Stimulated activated CD4-positive, alpha-beta T cell treated with anti-CD3 and anti-CD28 coated beads, Interleukin-1b, Interleukin-23, amount 100 ng/mL, for 24 hours (primary cell): ENCODE measurements around the gene FHIT.

ENCODE experiments used
- DNase-seq, 4 experiments: peaks; one replicate each; pipeline ENCODE4 v3.0.0-alpha.2; 2020; ENCODE audit warnings: low read depth in 4 of 4, low spot score in 1 of 4

FHIT gene

DNA sequence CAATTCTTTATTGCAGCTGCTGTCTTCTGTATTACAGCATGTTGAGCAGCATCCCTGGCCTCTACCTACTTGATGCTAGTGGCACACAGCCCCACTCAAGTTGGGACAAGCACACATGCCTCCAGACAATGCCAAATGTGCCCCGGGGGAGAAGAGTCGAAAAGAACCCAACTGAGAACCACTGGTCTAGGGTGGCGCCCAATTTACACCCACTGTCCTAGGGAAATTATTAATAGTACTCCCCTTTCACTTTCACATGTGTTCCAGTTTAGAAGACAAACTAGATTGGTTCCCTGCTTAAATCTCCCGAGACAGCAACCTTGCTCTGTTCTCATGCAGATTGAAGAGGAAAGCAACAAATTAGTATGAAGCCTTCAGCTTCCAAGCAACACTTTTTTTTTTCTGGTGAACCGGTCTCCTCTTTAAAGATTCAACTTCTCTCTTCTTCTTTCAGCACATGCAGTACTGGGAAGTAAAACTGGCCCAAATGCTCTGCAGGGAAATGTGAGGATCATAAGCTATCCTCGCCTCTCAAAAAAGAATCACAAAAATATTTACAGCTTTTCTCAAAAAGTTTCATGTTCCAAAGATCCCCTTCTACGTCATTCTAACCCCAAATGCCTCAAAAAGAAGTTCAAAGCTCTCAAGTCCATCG is 1377.5 kb downstream of the FHIT start:
- no peak for DNase-seq

DNA sequence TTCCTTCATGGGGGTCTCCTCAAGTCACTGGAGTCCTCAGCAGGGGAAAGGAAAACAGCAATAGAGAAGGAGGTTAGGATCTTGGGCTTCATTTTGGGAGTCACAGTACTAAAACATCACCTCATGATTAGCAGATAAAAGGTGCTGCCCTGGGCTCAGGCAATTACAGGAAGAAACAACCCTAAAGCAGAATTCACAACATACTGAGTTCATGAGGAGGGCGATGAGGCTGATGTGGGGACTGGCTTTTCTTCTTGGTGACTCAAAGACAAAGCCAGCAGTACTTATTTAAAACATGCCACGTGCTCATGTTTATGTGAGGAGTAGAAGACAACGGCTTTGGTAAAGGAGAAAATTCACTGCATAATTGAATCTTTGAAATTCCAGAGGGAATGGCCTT is 1379.1 kb downstream of the FHIT start:
- DNase-seq, result no peak

DNA sequence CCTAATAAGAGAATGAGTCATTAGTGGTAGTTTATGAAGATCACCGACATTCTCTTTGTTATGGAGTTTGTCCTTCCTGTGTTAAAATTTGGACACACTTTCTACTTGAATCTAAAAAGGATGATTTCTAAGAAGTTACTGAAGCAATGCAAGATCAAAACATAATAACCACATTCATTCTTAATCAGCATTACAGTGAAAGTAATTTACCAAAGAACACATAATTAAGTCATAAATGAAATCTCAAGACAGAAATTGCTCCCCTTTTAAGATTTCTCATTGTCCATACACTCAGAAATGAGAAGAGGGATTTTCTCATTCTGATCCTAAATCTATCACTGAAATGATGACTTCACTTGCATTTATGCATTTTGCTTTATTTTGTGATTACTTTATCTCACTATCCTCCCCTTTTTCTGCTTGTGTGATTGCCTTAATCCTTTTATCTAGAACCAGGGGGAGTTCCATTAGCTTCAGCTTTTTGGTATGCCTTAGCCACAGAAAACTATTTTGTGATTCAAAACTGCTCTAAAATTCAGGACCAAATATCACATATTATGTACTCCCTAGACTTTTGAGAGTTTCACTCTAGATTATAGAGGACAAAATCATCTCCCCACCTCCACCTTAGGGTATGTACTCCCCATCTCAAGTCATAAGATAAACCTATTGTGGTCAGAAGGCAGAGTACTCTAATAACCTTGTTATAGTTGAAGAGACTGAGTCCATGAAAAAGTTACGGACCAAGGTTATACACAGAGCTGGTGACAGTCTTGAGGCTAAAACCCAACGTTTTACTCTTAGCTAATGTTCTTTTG is 1383.9 kb downstream of the FHIT start:
- DNase-seq, result no peak

DNA sequence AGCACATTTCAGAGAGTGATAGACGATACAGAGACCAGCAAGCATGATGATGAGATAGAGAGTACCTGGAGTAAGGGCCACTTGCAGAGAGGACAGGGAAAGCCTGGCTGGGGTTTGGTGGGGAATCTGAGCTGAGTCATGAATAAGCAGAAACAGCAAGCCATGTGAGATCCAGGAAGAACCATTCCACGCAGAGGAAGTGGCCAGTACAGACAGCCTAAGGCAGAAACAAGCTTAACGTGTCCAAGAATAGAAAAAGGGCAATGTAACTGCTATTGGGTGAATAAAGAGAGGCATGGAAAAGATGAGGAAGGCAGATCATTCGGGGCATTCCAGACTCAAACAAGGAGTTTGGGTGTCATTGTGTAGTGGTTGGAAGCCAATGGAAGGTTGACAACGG is 1385.2 kb downstream of the FHIT start:
- DNase-seq, result no peak

DNA sequence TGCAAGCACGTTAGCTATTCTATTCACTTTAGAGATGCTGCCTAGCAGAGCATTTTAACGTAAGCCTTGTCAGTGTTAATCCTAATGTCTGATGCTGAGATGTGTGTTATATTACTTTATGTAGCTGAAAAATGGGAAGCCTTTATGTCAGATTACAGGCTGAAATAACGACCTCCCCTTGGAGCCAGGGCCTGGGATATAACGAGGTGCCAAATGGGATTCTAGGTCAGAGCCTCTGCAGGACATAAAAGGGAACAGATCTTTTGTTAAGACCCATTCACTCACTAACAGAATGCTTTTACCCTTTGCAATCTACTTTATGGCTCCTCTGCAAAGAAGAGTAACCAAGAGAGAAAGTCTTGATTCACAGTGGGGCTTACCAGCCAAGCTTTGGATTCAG is 1385.9 kb downstream of the FHIT start:
- DNase-seq, result no peak

DNA sequence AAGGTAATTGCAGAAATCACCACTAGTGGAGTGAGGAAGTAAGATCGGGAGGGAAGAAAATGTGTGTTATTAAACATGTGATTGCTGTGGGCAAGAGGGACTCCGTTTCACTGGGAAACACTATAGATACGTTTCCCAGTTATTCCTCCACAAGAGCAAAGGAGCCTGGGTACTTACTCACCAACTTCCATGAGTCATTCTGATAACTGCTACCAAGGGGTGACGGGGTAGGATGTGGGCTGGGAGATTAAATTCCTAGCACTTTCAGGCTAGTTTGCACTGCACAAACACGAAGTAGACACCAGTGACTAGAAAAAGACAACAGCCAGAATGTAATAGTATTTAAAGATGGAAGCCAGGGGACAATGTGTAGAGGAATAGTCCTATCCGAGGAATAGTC is 1388.6 kb downstream of the FHIT start:
- no peak for DNase-seq

DNA sequence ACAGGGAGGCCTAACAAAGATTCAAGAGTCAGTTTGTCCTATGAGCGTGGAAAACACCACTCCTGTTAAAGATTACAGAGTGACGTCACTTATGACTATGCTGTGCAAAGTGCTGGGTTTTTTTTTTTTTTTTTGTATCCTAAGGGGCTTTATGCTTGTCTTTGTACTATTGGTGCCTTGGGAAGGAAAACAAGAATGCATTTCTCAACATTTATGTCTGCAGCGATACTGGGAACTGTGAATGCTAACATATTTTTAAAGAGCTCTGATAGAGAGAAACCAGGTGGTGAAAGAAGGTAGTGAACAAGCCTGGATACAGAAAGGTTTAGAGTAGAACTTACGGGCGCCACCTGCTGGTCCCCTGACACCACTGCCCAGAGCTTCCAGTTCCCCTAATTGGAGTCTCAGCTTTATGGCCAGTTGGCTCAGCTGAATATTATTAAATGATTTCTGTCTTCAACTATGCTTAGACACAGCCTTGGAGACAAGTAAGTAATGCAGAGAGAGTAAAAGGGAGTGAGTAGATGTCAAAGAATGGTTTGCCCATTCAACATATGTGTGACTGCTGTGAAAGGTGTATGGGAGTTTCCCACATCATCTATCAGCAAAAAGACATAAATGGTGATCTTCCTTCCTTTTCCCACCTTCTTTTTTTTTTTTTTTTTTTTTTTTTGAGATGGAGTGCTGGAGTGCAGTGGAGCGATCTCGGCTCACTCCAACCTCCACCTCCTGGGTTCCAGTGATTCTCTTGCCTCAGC is 1393.5 kb downstream of the FHIT start:
- peak; percentile 60 to 76 (median 66) for DNase-seq

DNA sequence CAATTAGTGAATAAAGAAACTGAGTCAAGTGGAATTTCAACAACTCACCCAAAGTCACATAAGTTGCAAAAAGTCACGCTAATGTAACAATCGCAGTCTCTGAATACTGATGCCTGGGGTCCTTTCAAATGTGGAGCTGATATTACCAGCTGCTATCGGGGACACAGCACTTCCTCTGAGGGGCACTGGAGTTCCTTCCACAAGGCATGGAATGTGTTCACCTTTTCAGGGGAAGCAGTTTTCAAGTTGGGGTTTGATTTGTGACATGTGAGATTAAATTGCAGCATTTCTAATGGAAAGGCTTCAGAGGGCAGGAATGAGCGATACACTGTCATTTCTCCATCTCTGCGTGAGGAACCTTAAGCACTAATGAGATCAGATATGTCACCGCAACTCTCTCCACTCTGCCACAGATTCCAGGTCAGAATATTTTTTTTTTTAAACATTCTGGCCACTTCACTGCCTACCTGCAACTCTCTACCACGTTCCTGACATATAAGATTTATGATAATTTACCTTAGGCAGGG is 1394.3 kb downstream of the FHIT start:
- DNase-seq, result no peak

DNA sequence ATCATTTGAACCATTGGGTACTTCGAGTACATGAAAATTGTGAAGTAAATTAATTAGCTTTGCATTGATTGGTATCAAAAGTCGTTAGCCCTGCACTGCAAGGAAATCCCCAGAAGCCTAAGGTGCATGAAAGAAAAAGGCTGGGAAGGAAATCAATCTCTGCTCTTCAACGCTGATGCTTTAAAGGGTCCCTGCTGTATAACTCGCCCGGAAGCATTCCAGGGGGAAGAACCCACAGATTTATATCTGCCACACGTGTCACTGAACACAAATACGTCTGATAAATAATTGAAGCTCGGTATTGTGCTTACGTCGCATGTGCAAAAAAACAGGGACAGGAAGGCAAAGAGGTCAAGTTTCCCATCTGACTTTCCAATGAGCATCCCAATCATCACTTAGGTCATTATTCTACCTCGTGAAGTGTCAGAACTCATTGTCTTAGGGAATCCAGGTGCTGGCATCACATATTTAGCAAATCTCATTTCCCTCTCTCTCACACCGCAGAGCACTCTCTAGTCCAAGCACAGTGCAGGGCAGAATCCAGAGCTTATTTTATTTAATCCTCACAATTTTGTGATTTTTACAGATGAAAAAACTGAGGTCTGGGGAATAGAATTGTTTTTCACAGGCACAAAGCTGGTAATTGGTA is 1397.1 kb downstream of the FHIT start:
- DNase-seq, result no peak

DNA sequence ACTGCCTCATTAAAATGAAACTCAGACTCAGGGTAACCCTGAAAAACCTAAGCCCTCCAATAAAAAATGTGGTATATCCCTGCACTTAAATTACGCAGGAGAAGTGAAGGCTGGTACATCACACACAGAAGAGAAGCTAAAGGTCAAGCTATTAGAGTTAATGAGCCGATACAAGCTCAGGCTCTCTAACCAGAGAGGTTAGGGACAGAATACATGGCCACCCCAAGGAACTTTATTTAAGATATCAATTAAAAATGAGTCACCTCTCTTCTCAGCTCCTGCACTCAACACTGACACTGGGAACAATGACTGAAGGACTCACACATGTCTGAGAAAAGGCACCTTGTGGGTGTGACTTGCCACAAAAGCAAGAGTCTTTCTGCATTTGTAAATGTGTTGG is 1400.8 kb downstream of the FHIT start:
- DNase-seq, result no peak

DNA sequence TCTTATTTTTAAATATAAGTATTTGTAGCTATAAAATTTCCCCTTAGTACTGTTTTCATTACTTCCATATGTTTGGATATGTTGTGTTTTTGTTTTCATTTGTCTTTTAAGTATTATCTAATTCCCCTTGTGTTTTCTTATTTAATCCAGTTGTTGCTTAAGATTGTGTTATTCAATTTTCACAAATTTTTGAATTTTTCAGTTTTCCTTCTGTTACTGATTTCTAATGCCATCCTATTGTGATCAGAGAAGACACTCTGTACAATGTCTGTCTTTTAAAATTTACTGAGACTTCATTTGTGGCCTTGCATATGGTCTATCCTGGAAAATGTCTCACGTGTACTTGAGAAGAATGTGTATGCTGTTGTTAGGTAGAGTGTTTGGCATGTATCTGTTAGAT is 1405.9 kb downstream of the FHIT start:
- DNase-seq, result no peak

DNA sequence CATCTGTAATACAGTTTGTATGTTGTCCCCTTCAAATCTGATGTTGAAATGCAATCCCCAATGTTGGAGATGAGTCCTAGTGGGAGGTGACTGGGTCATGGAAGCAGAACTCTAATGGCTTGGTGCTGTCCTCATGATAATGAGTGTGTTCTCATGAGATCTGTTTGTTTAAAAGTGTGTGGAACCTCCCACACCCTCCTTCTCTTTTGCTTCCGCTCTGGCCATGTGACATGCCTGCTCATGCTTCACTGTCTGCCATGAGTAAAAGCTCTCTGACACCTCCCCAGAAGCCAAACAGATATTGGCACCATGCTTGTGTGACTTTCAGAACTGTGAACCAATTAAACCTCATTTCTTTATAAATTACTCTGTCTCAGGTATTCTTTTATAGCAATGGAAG is 1407.4 kb downstream of the FHIT start:
- DNase-seq, result no peak

DNA sequence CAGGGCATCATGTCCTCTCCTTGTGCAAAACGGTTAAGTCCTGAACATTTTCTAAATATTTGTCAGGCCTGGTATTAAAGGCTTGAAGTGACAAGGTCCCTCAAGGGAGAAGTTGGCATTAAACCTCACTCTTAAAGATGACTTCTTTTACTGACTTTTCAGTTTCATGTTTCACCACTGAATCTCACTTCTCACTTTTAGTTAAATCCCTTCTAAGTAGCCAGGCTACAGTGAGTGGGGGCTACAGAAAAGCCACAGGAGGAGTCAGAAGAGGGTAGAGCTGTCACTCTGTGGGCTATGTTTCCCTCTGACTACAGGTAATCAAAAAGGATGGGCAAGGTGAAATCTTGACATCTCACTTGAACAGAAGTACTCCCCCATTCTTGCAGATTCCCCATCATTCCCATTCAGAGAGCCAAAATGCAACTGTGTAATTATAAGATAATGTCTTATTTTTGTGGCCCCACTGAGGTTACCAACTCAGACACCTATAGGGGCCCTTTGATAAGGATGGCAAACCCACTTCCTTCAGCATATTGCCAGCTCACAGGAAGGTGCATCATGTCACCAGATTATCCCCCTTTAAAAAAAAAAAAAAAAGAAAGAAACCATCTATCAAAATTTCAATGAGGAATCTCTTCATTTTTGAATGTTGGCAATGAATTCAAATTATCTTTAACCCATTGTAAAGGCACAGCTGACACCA is 1411.3 kb downstream of the FHIT start:
- DNase-seq, result no peak

DNA sequence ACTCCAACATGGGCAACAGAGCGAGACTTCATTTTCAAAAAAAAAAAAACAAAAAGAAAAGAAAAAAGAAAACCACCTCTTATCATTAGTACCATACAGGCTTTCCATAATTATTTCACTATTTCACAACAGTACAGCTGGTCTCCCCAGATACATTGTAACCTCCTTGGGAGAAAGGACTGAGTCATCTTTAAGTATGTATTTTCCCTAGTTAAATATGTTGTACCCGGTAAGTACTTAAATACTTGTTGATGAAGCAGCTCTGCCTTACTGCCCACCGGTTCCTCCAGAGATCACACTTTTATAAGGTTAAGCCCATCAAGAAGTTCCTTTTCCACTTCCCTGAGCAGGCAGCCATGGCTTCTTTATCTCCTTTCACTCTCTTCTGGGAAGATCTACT is 1412.0 kb downstream of the FHIT start:
- no peak for DNase-seq

DNA sequence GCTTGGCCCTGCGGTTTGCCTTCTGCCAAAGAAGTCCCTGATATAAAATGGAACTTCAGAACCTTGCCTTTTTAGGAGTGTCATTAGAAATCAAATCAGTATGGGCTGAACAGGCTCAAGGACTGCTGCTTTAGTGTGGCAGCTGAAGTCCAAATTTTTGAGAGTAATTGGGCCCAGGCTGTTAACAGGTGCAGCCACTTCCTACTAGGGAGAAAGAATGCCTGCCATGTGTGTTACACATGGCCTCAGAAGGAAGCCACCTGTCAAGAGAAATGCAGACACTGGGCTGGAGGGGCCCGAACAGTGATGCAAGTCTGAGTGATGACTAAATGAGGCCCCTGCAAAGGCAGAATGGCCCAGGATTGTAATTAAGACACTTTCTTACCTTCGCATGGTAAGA is 1414.7 kb downstream of the FHIT start:
- no peak for DNase-seq

DNA sequence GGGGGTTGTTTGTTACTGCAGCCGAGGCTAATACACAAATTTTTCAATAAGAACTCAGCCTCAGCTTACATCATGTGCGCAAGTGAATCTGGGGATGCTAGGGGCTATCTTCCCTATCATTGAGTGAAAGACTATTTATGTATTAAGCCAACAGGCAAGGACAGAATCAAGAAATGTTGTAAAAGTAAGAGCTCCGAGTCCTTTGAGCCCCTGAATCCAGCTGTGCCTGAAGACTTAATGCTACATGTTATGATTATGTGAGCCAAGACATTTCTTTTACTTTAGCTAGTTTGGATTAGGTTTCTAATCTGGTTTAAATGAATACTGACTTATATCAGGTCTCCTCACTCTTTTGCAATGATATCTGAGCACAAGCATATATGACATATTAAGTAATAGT is 1418.5 kb downstream of the FHIT start:
- DNase-seq, result no peak

DNA sequence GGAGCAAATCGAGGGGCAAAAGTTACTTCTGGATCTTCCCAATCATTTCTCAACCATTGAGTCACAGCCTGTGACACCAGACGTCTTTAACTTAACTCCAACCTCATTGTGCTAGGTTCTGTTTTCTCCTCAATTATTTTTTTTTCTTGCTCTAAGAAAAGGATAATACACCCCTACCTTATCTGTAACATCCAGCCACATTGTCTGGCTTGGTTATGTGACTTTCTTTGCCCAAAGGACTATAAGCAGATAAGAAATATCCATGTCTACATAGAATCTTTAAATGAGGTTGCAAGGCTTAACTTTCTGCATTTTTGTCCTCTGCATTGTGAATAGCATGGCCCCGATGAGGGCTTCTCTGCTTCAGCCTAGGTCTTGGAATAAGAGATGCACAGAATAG is 1419.0 kb downstream of the FHIT start:
- DNase-seq, result no peak

DNA sequence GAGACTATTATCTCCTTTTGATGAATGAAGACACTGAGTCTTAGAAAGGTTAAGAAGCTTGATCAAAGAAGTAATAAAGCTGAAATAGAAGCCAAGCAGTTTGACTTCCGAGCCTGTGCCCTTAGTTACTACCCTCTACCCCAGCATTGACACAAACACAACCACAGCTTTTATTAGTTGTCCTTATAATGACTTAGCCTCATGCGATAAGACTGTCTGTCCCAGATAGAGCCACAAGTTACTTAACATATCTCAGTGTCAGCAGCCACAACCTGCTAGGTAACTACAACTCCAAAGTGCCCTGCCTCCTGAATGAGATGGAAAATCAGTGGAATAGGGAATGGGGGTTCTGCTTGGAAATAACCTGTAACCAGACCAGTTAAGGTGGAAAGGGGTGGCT is 1419.9 kb downstream of the FHIT start:
- no peak for DNase-seq

DNA sequence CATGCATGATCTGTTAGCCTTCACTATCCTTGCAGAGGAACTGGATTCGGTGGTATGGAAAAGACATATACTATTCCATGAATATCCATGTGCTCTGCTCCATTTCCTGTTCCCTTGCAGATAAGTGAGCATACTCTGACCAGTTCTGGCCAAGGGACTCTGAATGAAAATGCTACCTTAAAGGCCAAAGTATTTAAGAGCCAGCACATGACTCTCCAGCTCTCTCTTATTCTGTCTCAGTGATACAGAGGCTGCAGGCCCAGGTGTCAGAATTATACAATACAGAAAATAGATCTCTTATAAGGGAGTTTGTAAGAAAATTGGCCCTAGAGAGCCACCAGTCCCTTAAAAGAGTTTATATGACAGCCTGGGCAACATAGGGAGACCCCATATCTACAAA is 1421.7 kb downstream of the FHIT start:
- no peak for DNase-seq

DNA sequence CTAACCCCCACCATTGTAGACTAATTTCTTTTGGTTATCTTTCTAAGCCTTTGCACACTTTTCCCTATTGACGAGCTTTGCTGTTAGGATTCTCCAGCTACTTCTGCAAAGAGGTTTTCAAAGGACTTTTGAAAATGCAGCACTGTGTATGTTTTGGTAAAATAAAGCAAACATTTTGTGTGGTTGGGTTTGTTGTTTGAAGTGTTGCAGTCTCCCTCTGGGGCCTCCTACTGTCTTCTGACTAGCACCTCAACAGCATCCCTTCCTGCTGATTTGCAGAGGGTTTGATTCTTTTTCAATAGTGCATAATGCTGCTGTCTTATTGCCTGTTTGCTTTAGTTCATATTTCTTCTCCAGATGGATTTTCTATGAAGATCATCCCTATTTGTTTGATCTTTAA is 1426.4 kb downstream of the FHIT start:
- no peak for DNase-seq

DNA sequence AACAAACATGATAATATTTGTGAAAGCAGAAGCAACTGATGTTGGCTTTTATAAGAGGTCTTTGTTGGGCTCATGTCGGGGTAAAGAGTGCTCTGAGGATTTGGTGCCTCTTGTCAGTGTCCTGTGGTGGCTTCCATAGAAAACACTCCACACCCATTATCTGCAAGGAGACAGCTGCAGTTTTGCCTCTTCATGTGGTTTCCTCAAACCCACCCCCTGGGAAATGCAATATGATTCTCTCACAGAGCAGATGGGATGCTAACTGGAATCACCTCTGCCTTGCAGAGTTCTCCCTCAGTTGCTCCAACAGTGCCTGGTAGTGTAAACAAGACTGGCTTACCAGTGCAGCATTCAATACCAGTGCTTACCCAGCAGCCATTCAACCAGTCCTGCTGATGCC is 1430.0 kb downstream of the FHIT start:
- no peak for DNase-seq
